GM19324 (cell line): Measurements from ENCODE around the gene CNRIP1.
"Not testable (repeated sequence)": the region's sequence is repeated elsewhere in the genome, so short reads cannot be mapped to it uniquely, and the experiment has no call there.

Experiments used
- ATAC-seq: cut with Tn5 transposase; IDR thresholded peaks from one replicate; pipeline ENCODE4 v1.9.1; 2021; ENCODE audit warnings: mild to moderate bottlenecking, moderate library complexity; ENCODE audit not compliant: unreplicated experiment, low FRiP score

The CNRIP1 gene

GRCh38 chr2:68319398-68320117 is at the start of gene CNRIP1:
CNRIP1 (minus strand) TSS chr2:68319949; CDS start chr2:68319400, 549 bp downstream.
- no peak for ATAC-seq

- no peak for ATAC-seq
These were observed 49.6 kb upstream of the CNRIP1 start for GRCh38 chr2:68369337-68369734.

- no peak for ATAC-seq
These were observed 49.0 kb upstream of the CNRIP1 start for GRCh38 chr2:68368654-68369336.

- ATAC-seq = no peak
These were observed 48.4 kb upstream of the CNRIP1 start for GRCh38 chr2:68367953-68368653.

GRCh38 chr2:68366083-68366560 is 46.4 kb upstream of the CNRIP1 start:
- no peak for ATAC-seq

- ATAC-seq = peak; percentile 63
These were observed 45.3 kb upstream of the CNRIP1 start, which contains the start of gene PLEK for GRCh38 chr2:68365087-68365486. PLEK (plus strand) TSS chr2:68365282; CDS start chr2:68365352, 70 bp downstream.

- no peak for ATAC-seq
These were observed 44.0 kb upstream of the CNRIP1 start for GRCh38 chr2:68363721-68364120.

GRCh38 chr2:68362749-68363148 is 43.0 kb upstream of the CNRIP1 start:
- ATAC-seq = no peak

- ATAC-seq = no peak
These were observed 42.3 kb upstream of the CNRIP1 start for GRCh38 chr2:68362069-68362468.

GRCh38 chr2:68359889-68360288 is 40.1 kb upstream of the CNRIP1 start:
- ATAC-seq = no peak

- ATAC-seq = peak; percentile 80
These were observed 38.0 kb upstream of the CNRIP1 start for GRCh38 chr2:68357605-68358337.

GRCh38 chr2:68356599-68357239 is 37.0 kb upstream of the CNRIP1 start:
- ATAC-seq = no peak

GRCh38 chr2:68352651-68353391 is 33.1 kb upstream of the CNRIP1 start:
- no peak for ATAC-seq

GRCh38 chr2:68351997-68352396 is 32.2 kb upstream of the CNRIP1 start:
- no peak for ATAC-seq

- not testable (repeated sequence) for ATAC-seq
These were observed 29.3 kb upstream of the CNRIP1 start for GRCh38 chr2:68349091-68349490.

- ATAC-seq = no peak
These were observed 25.6 kb upstream of the CNRIP1 start for GRCh38 chr2:68345129-68345875.

GRCh38 chr2:68344031-68344430 is 24.3 kb upstream of the CNRIP1 start:
- no peak for ATAC-seq

GRCh38 chr2:68342470-68342869 is 22.7 kb upstream of the CNRIP1 start:
- ATAC-seq = no peak

GRCh38 chr2:68341583-68341982 is 21.8 kb upstream of the CNRIP1 start:
- no peak for ATAC-seq
